ENCODE results near the gene PXK.

PXK gene

DNA sequence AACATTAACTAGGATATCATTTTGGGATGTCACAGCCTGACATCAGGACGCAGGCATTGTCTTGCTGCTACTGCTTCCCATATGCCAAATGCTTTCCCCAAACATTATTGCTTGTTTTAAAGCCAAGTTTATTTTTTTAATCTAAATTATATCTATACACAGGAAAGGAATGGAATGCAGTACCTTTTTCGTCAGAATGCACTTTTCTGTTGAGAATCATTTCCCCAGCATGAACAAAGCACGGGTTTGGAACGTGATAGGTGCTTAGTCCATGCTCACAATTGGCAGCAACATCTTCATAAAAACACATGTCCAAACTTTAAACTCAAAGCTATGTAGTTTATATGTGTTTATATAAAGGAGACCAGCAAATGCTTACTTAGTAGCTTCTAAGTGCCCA lies 26.1 kb downstream of the PXK start:
- CTCF ChIA-PET = no interaction called here

DNA sequence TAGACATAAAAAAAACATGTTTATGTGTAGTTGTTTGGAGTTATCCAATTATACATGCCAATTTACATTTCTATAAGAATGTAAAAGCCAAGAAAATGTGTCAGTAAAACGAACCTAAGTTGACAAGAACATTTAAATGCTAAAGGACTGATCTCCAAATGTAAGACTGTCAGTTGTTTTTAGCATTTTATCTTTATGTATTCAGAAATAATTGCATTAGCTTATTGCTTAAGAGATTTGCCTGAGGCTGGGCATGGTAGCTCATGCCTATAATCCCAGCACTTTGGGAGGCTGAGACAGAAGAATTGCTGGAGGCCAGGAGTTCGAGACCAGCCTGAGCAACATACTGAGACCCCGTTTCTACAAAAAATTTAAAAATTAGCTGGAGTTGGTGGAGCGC lies 26.9 kb downstream of the PXK start:
- no peak for TF ChIP-seq CTCF (conservative IDR thresholded peaks at IDR 0.05; ENCODE audit: low read depth)
- DNase-seq (ENCODE audit: low spot score) = no peak
- ChIA-PET POLR2A (ENCODE audit: low non-redundant PET) (no interaction called here), CTCF (no interaction called here)
- H3K27ac ChIP-seq = no peak overlapping the region

More for the DNA sequence above, 26.1 kb downstream of the PXK start:
- POLR2A ChIA-PET (ENCODE audit: low non-redundant PET) = no interaction called here
- no peak for TF ChIP-seq CTCF (conservative IDR thresholded peaks at IDR 0.05; ENCODE audit: low read depth)
- no peak for DNase-seq (ENCODE audit: low spot score)
- H3K27ac ChIP-seq = no peak overlapping the region

DNA sequence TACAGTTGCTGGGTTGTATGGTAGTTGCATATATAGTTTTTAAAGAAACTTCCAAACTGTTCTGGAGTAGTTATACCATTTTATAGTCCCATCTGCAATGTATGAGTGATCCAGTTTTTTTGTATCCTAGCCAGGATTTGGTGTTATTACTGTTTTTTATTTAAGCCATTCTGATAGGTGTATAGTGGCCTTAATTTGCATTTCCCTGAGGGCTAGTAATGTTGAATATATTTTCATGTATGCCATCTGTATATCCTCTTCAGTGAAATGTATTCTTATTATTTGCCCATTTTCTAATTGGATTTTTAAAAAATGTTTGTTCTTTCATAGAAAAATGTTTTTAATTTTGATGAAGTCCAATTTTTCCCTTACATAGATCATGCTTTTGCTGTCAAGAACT lies 29.2 kb downstream of the PXK start:
- no peak overlapping the region for H3K27ac ChIP-seq
- DNase-seq (ENCODE audit: low spot score) = no peak
- CTCF ChIA-PET = no interaction called here
- POLR2A ChIA-PET (ENCODE audit: low non-redundant PET) = no interaction called here
- no peak for TF ChIP-seq CTCF (conservative IDR thresholded peaks at IDR 0.05; ENCODE audit: low read depth)

DNA sequence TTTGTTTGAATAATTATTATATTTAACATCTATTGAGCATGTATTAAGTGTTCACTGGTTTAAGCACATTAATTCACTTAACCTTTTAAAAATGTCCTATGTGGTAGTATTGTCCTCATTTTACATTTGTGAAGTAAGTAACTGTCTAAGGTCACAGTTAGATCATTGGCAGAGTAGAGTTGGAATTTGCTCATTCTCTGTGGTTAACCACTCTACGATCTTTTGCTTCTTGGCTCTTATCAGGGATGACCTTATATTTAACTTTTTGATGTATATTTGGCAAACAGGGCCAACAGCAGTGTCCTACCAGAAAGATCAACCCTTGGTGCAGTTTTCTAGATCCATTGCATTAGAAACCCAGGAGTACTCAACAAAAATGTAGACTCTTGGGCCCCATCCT lies 34.0 kb downstream of the PXK start:
- no peak overlapping the region for H3K27ac ChIP-seq
- DNase-seq (ENCODE audit: low spot score) = no peak
- POLR2A ChIA-PET (ENCODE audit: low non-redundant PET) = no interaction called here
- CTCF ChIA-PET = interaction anchor here (0.6 kb wide), 1 partner anchor 214 kb away, joined by 4 read pairs; no protein-coding TSS in a partner anchor
- TF ChIP-seq CTCF (conservative IDR thresholded peaks at IDR 0.05; ENCODE audit: low read depth) = no peak

DNA sequence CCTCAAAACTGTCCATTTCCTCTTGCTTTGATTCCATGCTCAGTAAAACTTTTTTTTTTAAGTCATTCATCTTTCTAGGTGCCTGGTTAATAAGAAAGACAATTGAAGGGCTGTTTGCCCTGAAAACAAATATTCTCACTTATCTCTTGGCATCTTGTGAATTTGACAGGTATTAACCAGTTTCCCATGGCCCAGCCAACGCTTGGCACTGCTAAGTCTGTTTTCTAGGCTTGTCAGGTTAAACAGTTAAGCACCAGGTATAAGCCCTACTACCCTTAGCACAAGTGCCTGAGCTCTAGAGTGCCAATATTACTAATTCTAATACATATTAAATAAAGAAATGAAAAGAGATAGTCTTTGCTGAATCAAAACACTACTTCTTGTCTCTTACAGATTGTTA lies 36.3 kb downstream of the PXK start:
- DNase-seq (ENCODE audit: low spot score) = no peak
- H3K27ac ChIP-seq = no peak overlapping the region
- CTCF ChIA-PET = no interaction called here
- POLR2A ChIA-PET (ENCODE audit: low non-redundant PET) = no interaction called here
- no peak for TF ChIP-seq CTCF (conservative IDR thresholded peaks at IDR 0.05; ENCODE audit: low read depth)

GRCh38 chr3:58369876-58370275 lies 37.2 kb downstream of the PXK start:
- no peak for DNase-seq (ENCODE audit: low spot score)
- POLR2A ChIA-PET (ENCODE audit: low non-redundant PET) = no interaction called here
- CTCF ChIA-PET = no interaction called here
- H3K27ac ChIP-seq = no peak overlapping the region
- no peak for TF ChIP-seq CTCF (conservative IDR thresholded peaks at IDR 0.05; ENCODE audit: low read depth)

DNA sequence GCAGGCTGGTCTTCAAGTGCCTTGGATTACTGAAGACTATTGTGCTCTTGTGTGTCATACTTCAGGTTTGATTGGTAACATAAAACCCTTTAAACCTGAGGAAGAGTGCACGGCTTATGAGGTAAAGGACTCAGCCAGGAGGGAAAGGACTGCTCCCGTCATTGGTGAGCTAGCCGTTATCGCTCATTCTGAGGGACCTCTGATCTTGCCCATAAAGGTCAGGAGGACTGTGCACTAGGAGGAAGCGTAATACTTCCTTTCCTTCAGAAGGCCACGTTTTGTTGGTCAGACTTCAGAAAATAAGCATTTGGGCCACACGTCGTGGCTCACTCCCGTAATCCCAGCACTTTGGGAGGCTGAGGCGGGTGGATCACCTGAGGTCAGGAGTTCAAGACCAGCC lies 37.7 kb downstream of the PXK start:
- DNase-seq (ENCODE audit: low spot score) = no peak
- ChIA-PET CTCF (no interaction called here), POLR2A (ENCODE audit: low non-redundant PET) (no interaction called here)
- H3K27ac ChIP-seq = no peak overlapping the region
- TF ChIP-seq CTCF (conservative IDR thresholded peaks at IDR 0.05; ENCODE audit: low read depth) = no peak

Data from RWPE1 (cell line).